Right lobe of liver (tissue), 4 donors: ENCODE data around the gene PRR22.

Experiments used
- POLR2A ChIP-seq: fragments of 450-650 bp; IDR thresholded peaks from one replicate; pipeline ENCODE4 v1.6.1; 2017; ENCODE audit warnings: antibody characterized with exemption, mild to moderate bottlenecking
- TF ChIP-seq, protein P1 (sequence below), 4 donors: fragments of 200-600 bp in 3 of 4; fragments of 450-650 bp in 1 of 4; IDR thresholded peaks; one replicate each; pipeline versions ENCODE4 v1.5.1 to v1.8.0; 2016 to 2022; ENCODE audit warnings: antibody characterized with exemption in 4 of 4, mild to moderate bottlenecking in 2 of 4
- donor health status: DM: no; HTN: no; CAD: no.
- donor health status: DM: no; HTN: no; CAD: no.
- donor health status: DM: no; HTN: yes; CAD: no.

DNA sequence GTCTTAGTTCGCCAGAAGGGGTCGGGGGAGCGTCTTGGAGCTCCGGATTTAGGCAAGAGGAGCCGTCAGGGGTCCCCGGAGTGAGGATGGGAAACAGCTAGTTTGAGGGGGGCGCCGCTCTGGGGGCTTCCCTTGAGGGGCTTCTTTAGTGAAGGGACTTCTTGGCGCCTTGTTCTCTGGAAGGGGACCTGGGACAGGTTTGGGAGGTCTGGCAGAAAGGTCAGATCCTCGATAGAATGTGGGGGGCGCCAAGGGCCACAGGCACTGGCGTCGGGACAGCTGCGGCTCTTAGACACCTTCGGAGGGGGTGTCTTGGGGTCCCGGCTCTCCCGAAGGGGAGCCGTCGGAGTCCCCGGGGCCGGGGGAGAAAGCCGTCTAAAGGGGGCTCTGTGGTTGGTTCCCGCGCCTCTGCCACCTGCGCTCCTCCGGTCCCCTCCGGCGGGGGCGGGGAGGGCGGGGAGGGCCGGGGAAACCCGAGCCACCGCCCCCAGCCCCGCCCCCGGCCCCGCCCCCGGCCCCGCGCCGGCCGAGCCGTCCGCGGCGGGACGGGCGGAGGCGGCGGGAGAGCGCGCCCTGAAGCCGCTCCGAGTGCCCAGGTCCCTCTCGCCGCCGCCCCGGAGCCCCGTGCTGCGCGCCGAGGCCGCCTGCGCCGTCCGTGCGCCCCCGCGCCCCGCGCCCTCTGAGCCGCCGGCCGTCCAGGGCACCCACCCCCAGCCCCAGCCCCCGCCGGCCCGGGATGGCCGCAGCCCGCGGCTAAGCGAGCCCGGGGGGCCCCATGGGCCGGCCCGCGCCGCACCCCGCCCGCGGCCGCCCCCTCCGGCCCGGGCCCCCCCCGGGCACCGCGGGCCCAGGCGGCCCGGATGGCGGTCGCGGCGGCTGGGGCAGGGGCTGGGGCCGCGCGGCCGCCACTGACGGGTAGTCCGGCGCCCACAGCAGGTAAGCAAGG is 20.2 kb upstream of the PRR22 start, which contains the start of gene NRTN:
- TF ChIP-seq, protein P1, sequence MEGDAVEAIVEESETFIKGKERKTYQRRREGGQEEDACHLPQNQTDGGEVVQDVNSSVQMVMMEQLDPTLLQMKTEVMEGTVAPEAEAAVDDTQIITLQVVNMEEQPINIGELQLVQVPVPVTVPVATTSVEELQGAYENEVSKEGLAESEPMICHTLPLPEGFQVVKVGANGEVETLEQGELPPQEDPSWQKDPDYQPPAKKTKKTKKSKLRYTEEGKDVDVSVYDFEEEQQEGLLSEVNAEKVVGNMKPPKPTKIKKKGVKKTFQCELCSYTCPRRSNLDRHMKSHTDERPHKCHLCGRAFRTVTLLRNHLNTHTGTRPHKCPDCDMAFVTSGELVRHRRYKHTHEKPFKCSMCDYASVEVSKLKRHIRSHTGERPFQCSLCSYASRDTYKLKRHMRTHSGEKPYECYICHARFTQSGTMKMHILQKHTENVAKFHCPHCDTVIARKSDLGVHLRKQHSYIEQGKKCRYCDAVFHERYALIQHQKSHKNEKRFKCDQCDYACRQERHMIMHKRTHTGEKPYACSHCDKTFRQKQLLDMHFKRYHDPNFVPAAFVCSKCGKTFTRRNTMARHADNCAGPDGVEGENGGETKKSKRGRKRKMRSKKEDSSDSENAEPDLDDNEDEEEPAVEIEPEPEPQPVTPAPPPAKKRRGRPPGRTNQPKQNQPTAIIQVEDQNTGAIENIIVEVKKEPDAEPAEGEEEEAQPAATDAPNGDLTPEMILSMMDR (IDR thresholded peaks at IDR 0.05): no peak
- TF ChIP-seq POLR2A: no peak
